SU-DHL-6 (cell line): ENCODE results near the gene VPS37C.

Source experiments
- H2AFZ ChIP-seq: fragments of 200-600 bp; sonication (generic); 2 replicates; pipeline ENCODE4 v1.6.1; 2014; ENCODE audit warnings: low read depth, mild to moderate bottlenecking, moderate library complexity, mixed read lengths, antibody characterized with exemption, low read length; ENCODE audit not compliant: severe bottlenecking
- H3F3A ChIP-seq: fragments of 200-600 bp; shearing (Covaris generic); 2 replicates; pipeline ENCODE4 v1.6.0; 2016; ENCODE audit warnings: antibody characterized with exemption, mild to moderate bottlenecking; ENCODE audit not compliant: insufficient read depth
- H3K27ac ChIP-seq: fragments of 200-600 bp; sonication (generic); 2 replicates; pipeline ENCODE4 v1.5.1; 2016; ENCODE audit warnings: low read depth, mild to moderate bottlenecking, low read length, moderate library complexity, mixed read lengths
- H3K27me3 ChIP-seq: fragments of 200-600 bp; sonication (generic), shearing (Covaris generic); 2 replicates; pipeline ENCODE4 v1.6.0; 2014; ENCODE audit warnings: mild to moderate bottlenecking, low read length
- H3K36me3 ChIP-seq: fragments of 200-600 bp; sonication (generic); 2 replicates; pipeline ENCODE4 v1.6.1; 2014; ENCODE audit warnings: mild to moderate bottlenecking, low read length, mixed read lengths
- H3K4me2 ChIP-seq: fragments of 300-600, 200-600 bp; shearing (Covaris generic), sonication (generic); 2 replicates; pipeline ENCODE4 v1.6.0; 2014; ENCODE audit warnings: low read length, low read depth, mild to moderate bottlenecking; ENCODE audit not compliant: poor library complexity, severe bottlenecking
- H3K4me3 ChIP-seq: fragments of 200-600 bp; sonication (generic); 2 replicates; pipeline ENCODE4 v1.5.1; 2014; ENCODE audit warnings: antibody characterized with exemption, low read length, mild to moderate bottlenecking, mixed read lengths; ENCODE audit not compliant: insufficient read depth, poor library complexity, severe bottlenecking
- H3K79me2 ChIP-seq: fragments of 200-600 bp; sonication (generic); 2 replicates; pipeline ENCODE4 v1.6.1; 2014; ENCODE audit warnings: mild to moderate bottlenecking, low read length, moderate library complexity; ENCODE audit not compliant: insufficient read depth
- H3K9ac ChIP-seq: fragments of 200-600 bp; sonication (generic); 2 replicates; pipeline ENCODE4 v1.7.0; 2014; ENCODE audit warnings: mild to moderate bottlenecking, low read length
- H3K9me2 ChIP-seq: fragments of 200-600 bp; sonication (generic); replicated peaks from 2 replicates; pipeline ENCODE4 v1.6.1; 2014; ENCODE audit warnings: low read length; ENCODE audit not compliant: insufficient read depth
- H3K9me3 ChIP-seq: fragments of 200-600 bp; sonication (generic); 2 replicates; pipeline ENCODE4 v1.6.1; 2014; ENCODE audit warnings: low read length, mixed read lengths; ENCODE audit not compliant: insufficient read depth
- H4K20me1 ChIP-seq: fragments of 200-600 bp; sonication (generic); 2 replicates; pipeline ENCODE4 v1.6.1; 2014; ENCODE audit warnings: low read depth, mild to moderate bottlenecking, antibody characterized with exemption, low read length, moderate library complexity, mixed read lengths
- CTCF ChIP-seq: fragments of 200-600 bp; sonication (generic); IDR thresholded peaks from one replicate; pipeline ENCODE4 v1.5.1; 2017; ENCODE audit warnings: antibody characterized with exemption, mild to moderate bottlenecking, low read length, moderate library complexity; ENCODE audit not compliant: insufficient read depth, poor library complexity, severe bottlenecking
- EZH2phosphoT487 ChIP-seq: fragments of 200-600 bp; sonication (generic), shearing (Covaris generic); conservative IDR thresholded peaks from 2 replicates; pipeline ENCODE4 v1.6.1; 2018; ENCODE audit warnings: mild to moderate bottlenecking, antibody characterized with exemption, low read length, moderate library complexity, mixed read lengths

VPS37C gene

GRCh38 chr11:61172888-61173287 lies 11.7 kb upstream of the VPS37C start:
- H3F3A ChIP-seq = no peaks in the 10 kb centered on the region
- no peak overlapping the region for H3K4me2 ChIP-seq
- H3K79me2 ChIP-seq = no peaks in the 10 kb centered on the region
- no peaks in the 10 kb centered on the region for H3K9me2 ChIP-seq
- H3K9me3 ChIP-seq = no peaks in the 10 kb centered on the region
- H4K20me1 ChIP-seq = no peaks in the 10 kb centered on the region
- H3K9ac ChIP-seq = no peak overlapping the region
- no peaks in the 10 kb centered on the region for H3K27me3 ChIP-seq
- H3K4me3 ChIP-seq = no peak overlapping the region
- H3K27ac ChIP-seq = no peak overlapping the region
- no peak overlapping the region for H2AFZ ChIP-seq
- no peak for TF ChIP-seq CTCF
- TF ChIP-seq EZH2phosphoT487 = no peak
- H3K36me3 ChIP-seq = no peaks in the 10 kb centered on the region

GRCh38 chr11:61172356-61172755 lies 11.1 kb upstream of the VPS37C start:
- H3K27me3 ChIP-seq = no peaks in the 10 kb centered on the region

DNA sequence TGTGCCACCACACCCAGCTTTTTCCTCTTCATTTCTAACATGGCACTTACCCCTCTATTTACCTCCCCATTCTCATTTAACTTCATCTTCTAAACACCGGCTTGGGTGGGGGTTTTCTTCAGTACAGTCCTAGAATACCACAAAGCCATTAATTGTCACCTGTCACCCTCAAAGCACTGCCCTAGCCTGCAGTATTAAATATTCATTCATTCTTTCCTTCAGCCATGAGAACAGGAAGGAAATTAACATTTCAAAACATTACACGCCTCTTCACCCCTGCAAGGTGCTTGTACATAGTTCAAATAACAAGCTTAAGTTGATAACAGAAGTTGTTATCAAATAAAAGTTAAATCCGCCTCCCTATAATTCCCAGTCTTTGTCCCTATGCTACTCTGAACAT lies 10.7 kb upstream of the VPS37C start:
- Histone ChIP-seq H3K4me3 (no peak overlapping the region), H3K79me2 (no peaks in the 10 kb centered on the region), H3K27me3 (no peaks in the 10 kb centered on the region), H3K9ac (no peak overlapping the region), H3K9me3 (no peaks in the 10 kb centered on the region), H3K36me3 (no peaks in the 10 kb centered on the region), H3K4me2 (no peak overlapping the region), H4K20me1 (no peaks in the 10 kb centered on the region), H3K9me2 (no peaks in the 10 kb centered on the region), H3K27ac (no peak overlapping the region), H3F3A (no peaks in the 10 kb centered on the region), H2AFZ (no peak overlapping the region)
- TF ChIP-seq EZH2phosphoT487 (no peak), CTCF (no peak)

More at GRCh38 chr11:61172356-61172755, 11.1 kb upstream of the VPS37C start:
- Histone ChIP-seq H3K9me2 (no peaks in the 10 kb centered on the region), H3K36me3 (no peaks in the 10 kb centered on the region), H3F3A (no peaks in the 10 kb centered on the region), H3K27ac (no peak overlapping the region), H2AFZ (no peak overlapping the region), H3K9ac (no peak overlapping the region), H3K4me3 (no peak overlapping the region), H3K79me2 (no peaks in the 10 kb centered on the region), H4K20me1 (no peaks in the 10 kb centered on the region), H3K4me2 (no peak overlapping the region), H3K9me3 (no peaks in the 10 kb centered on the region)
- TF ChIP-seq CTCF (no peak), EZH2phosphoT487 (no peak)
